ENCODE data around the gene UGT1A5. TPM values are rescaled to one million over a fixed set of nuclear protein-coding genes. Genes with fewer than 3 reads are reported as not detected.

Gene UGT1A5
- total and polyA plus RNA-seq, 12 donors: not detected

DNA sequence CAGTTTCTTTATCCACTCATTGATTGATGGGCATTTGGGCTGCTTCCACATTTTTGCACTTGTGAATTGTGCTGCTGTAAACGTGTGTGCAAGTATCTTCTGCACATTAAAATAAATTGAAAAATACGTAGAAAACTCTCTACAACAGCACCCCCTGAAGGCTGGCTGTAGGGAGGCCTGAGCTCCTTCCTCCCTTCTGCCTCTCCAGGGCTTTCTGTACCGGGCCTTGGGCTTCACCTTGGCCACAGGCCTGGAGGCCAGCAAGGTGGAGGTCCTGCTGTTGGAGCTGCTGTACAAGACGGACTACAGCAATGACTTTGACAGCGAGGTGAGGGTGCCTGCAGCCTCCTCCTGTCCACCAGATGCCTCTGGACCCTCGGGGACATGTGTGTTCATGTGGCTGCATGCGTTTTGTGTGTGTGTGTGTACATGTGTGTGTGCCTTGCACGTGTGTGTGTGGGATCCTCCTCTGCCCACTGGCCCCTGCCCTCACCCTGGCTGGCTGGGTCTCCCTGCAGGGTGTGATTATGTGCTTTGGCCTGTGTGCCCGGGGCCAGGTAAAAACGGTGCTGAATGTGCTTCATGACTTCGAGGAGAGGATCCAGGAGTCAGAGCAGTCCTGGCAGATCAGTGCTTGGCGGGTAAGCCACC lies 94.6 kb downstream of the UGT1A5 start:
- TF ChIP-seq, protein P1, sequence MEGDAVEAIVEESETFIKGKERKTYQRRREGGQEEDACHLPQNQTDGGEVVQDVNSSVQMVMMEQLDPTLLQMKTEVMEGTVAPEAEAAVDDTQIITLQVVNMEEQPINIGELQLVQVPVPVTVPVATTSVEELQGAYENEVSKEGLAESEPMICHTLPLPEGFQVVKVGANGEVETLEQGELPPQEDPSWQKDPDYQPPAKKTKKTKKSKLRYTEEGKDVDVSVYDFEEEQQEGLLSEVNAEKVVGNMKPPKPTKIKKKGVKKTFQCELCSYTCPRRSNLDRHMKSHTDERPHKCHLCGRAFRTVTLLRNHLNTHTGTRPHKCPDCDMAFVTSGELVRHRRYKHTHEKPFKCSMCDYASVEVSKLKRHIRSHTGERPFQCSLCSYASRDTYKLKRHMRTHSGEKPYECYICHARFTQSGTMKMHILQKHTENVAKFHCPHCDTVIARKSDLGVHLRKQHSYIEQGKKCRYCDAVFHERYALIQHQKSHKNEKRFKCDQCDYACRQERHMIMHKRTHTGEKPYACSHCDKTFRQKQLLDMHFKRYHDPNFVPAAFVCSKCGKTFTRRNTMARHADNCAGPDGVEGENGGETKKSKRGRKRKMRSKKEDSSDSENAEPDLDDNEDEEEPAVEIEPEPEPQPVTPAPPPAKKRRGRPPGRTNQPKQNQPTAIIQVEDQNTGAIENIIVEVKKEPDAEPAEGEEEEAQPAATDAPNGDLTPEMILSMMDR (IDR thresholded peaks at IDR 0.05): no peak
- Histone ChIP-seq H3K27me3 (peaks cover 0 to 32% (median 14%) of the 10 kb centered on the region in 7 donors), H3K4me3 (no peak overlapping the region), H3K27ac (no peak overlapping the region), H3K9me3 (no peaks in the 10 kb centered on the region), H3K36me3 (no peaks in the 10 kb centered on the region), H3K4me1 (no peaks in the 10 kb centered on the region)
- DNase-seq (no peak), ATAC-seq (no peak)
- WGBS, 2 donors: 68 to 69% methylated on average over 12 of the region's 12 CpGs
- intact Hi-C loops (cut with DNase I): loop anchor here in 1 of 10 donors (5.0 kb wide), 1 partner anchor 1595 kb away; no protein-coding TSS in a partner anchor

DNA sequence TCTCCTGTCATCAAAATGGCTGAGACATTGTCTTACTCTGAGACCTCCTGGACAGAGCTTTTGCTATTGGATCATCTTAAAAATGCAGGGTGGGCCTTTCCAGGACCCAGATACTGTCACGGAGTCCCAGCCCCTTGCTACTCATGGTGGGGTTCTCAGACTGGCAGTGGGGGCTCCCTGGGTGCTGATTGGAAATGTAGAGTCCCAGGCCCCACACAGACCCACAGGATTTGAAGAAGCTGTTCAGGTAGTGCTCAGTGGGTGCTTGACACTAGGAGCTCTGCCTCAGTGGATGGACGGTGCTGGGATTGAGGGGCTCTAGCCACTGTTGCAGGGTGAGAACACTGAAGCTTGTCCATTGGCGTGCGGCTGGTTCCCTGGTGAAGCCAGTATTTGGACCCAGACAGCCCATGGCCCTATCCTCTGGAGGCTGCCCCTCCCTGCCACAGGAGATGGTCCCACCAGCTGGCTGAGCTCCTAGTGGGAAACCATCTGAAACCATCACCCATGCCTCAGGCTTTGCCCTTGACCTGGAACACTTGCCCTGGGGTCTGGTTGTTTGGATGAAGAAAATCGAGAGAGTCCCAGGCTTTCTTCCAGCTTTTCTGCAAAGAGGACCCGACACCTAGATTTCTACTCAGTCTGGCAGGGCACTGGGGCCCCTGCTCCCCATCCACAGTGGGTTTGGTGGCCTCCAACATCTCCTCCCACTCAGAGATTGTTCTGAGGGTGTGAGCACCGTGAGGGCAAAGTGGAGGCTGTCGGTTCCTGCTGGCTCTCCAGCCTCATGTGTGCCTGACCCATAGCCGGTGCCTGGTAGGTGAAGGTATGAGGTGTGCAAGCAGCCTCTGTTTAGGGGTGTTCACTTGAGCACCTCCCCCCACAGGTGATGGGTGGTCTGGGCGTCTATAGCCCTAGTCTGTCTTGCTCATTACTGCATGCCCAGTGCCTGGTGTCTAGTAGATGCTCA lies 95.5 kb downstream of the UGT1A5 start:
- Histone ChIP-seq H3K36me3 (no peaks in the 10 kb centered on the region), H3K27ac (no peak overlapping the region), H3K4me3 (no peak overlapping the region), H3K4me1 (no peaks in the 10 kb centered on the region), H3K9me3 (no peaks in the 10 kb centered on the region), H3K27me3 (peaks cover 0 to 28% (median 14%) of the 10 kb centered on the region in 7 donors)
- DNase-seq (no peak), ATAC-seq (no peak)
- WGBS, 2 donors: 73 to 80% methylated on average over 10 of the region's 10 CpGs
- intact Hi-C loops (cut with DNase I): loop anchor here in 1 of 10 donors (5.0 kb wide), 1 partner anchor 1596 kb away; no protein-coding TSS in a partner anchor
- TF ChIP-seq, protein P1 (IDR thresholded peaks at IDR 0.05): no peak

DNA sequence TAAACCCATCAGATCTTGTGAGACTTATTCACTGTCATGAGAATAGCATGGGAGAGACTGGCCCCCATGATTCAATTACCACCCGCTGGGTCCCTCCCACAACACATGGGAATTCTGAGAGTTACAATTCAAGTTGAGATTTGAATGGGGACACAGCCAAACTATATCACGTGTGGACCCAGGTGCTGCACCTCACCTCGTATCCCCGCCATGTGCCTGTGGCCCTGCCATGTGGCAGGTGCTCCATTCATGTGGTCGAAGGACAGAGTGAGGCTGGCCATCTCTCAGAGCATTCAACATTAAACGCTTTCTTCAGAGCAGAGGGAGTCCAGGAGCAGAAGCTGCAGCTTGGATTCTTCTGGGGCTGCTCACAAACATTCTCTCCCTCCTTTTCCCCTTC lies 97.7 kb downstream of the UGT1A5 start:
- Histone ChIP-seq H3K4me1 (no peaks in the 10 kb centered on the region), H3K4me3 (no peak overlapping the region), H3K27me3 (peaks cover 0 to 36% (median 14%) of the 10 kb centered on the region in 7 donors), H3K9me3 (no peaks in the 10 kb centered on the region), H3K27ac (no peak overlapping the region), H3K36me3 (no peaks in the 10 kb centered on the region)
- no peak for ATAC-seq
- intact Hi-C loops (cut with DNase I): no loop called here
- TF ChIP-seq, protein P1 (IDR thresholded peaks at IDR 0.05): no peak
- DNase-seq: no peak
- WGBS, 2 donors: 83 to 85% methylated on average over 6 of the region's 6 CpGs

DNA sequence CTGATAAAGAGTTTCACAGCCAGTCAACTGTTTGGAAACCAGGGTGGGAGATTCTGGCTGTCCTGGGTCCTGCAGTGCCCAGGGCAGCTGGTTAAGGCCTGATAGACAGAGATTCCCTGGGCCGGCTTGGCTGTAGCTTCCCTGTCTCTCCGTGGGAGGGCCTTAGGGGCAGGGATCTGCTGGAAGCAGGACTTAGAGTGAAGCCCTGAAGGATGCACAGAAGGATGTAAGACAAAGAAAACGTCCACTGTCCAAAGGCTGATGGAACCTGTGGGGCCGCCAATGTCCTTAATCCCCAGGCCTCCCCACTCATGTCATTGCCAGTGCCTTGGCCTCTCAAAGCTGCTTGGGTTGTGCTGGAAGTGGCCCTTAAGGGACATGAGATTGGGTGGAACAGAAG lies 98.4 kb downstream of the UGT1A5 start:
- ATAC-seq (no peak), DNase-seq (no peak)
- WGBS, 2 donors: 66 to 70% methylated on average over 4 of the region's 4 CpGs
- Histone ChIP-seq H3K9me3 (peaks cover 0 to 3% (median 0%) of the 10 kb centered on the region in 11 donors), H3K27me3 (peaks cover 0 to 36% (median 14%) of the 10 kb centered on the region in 7 donors), H3K27ac (no peak overlapping the region), H3K4me3 (no peak overlapping the region), H3K36me3 (no peaks in the 10 kb centered on the region), H3K4me1 (no peaks in the 10 kb centered on the region)
- intact Hi-C loops (cut with DNase I): no loop called here
- TF ChIP-seq, protein P1 (IDR thresholded peaks at IDR 0.05): no peak
